Measurements from ENCODE around the gene ACER2.
"Not testable (repeated sequence)": the region's sequence is repeated elsewhere in the genome, so short reads cannot be mapped to it uniquely, and the experiment has no call there.

The ACER2 gene

GRCh38 chr9:19408693-19409400, at the start of gene ACER2:
Gene ACER2 (plus strand): TSS chr9:19409009. CDS start chr9:19409085, 76 bp downstream.
- peak; percentile 98 for DNase-seq

GRCh38 chr9:19369107-19369506, 39.7 kb upstream of the ACER2 start:
- DNase-seq: no peak

GRCh38 chr9:19371942-19372341, 36.9 kb upstream of the ACER2 start:
- DNase-seq: no peak

GRCh38 chr9:19372567-19372966, 36.2 kb upstream of the ACER2 start:
- DNase-seq: peak; percentile 50

- no peak for DNase-seq
Measured at GRCh38 chr9:19373527-19373926, 35.3 kb upstream of the ACER2 start.

GRCh38 chr9:19375538-19375937, 33.3 kb upstream of the ACER2 start:
- no peak for DNase-seq

- no peak for DNase-seq
Measured at GRCh38 chr9:19376931-19377330, 31.9 kb upstream of the ACER2 start.

GRCh38 chr9:19378164-19378563, 30.6 kb upstream of the ACER2 start:
- DNase-seq: no peak

- peak; percentile 63 for DNase-seq
Measured at GRCh38 chr9:19378647-19379046, 30.2 kb upstream of the ACER2 start.

GRCh38 chr9:19379283-19379682, 29.5 kb upstream of the ACER2 start:
- peak; percentile 54 for DNase-seq

GRCh38 chr9:19379697-19380046, 29.1 kb upstream of the ACER2 start:
- no peak for DNase-seq

GRCh38 chr9:19380826-19381075, 28.1 kb upstream of the ACER2 start:
- no peak for DNase-seq

- no peak for DNase-seq
Measured at GRCh38 chr9:19381656-19382055, 27.2 kb upstream of the ACER2 start.

GRCh38 chr9:19385212-19385611, 23.6 kb upstream of the ACER2 start:
- DNase-seq: not testable (repeated sequence)

GRCh38 chr9:19385786-19386501, 22.9 kb upstream of the ACER2 start:
- DNase-seq: no peak

- no peak for DNase-seq
Measured at GRCh38 chr9:19386502-19387044, 22.2 kb upstream of the ACER2 start.

- DNase-seq: no peak
Measured at GRCh38 chr9:19387317-19387716, 21.5 kb upstream of the ACER2 start.

- DNase-seq: not testable (repeated sequence)
Measured at GRCh38 chr9:19389539-19389938, 19.3 kb upstream of the ACER2 start.

- no peak for DNase-seq
Measured at GRCh38 chr9:19397845-19398244, 11.0 kb upstream of the ACER2 start.

- DNase-seq: not testable (repeated sequence)
Measured at GRCh38 chr9:19403231-19403630, 5.6 kb upstream of the ACER2 start.

GRCh38 chr9:19404283-19405075, 4.3 kb upstream of the ACER2 start:
- DNase-seq: no peak

GRCh38 chr9:19405771-19406170, 3.0 kb upstream of the ACER2 start:
- DNase-seq: no peak

- DNase-seq: peak; percentile 57
Measured at GRCh38 chr9:19408316-19408692, 505 bp upstream of the ACER2 start.

Measured in activated CD8-positive, alpha-beta memory T cell treated with anti-CD3 and anti-CD28 coated beads, Interleukin-2, amount 50 U/mL, for 48 hours (primary cell).